GM12874 (cell line): ENCODE data around the gene MUC3A.

Source experiments
- TF ChIP-seq, protein P1 (sequence below): IDR thresholded peaks from 2 replicates; pipeline ENCODE4 v1.5.1; 2011; ENCODE audit warnings: low read depth, mild to moderate bottlenecking, control low read depth, low read length, moderate library complexity; ENCODE audit not compliant: insufficient read depth

Gene MUC3A

DNA sequence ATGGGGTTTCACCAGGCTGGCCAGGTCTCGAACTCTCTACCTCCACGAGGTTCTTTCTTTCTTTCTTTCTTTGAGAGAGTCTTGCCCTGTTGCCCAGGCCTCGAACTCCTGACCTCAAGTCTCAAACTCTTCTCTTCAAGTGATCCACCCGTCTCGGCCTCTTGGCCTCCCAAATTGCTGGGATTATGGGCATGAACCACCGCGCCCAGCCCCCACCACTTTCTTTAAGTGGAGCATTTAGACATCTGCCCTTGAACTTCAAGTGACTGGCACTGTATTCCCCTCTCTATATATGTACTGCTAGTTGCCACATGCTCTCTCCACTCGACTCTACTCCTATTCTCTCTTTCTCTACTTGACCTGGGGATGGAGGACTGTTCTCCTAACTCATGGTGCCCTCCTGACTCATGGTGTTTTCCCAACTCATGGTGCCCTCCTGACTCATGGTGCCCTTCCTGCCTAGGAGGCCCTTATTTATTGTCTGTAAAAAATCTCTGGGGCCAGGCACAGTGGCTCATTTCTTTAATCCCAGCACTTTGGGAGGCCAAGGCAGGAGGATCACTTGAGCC lies 34.4 kb upstream of the MUC3A start:
- TF ChIP-seq, protein P1, sequence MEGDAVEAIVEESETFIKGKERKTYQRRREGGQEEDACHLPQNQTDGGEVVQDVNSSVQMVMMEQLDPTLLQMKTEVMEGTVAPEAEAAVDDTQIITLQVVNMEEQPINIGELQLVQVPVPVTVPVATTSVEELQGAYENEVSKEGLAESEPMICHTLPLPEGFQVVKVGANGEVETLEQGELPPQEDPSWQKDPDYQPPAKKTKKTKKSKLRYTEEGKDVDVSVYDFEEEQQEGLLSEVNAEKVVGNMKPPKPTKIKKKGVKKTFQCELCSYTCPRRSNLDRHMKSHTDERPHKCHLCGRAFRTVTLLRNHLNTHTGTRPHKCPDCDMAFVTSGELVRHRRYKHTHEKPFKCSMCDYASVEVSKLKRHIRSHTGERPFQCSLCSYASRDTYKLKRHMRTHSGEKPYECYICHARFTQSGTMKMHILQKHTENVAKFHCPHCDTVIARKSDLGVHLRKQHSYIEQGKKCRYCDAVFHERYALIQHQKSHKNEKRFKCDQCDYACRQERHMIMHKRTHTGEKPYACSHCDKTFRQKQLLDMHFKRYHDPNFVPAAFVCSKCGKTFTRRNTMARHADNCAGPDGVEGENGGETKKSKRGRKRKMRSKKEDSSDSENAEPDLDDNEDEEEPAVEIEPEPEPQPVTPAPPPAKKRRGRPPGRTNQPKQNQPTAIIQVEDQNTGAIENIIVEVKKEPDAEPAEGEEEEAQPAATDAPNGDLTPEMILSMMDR, result no peak

DNA sequence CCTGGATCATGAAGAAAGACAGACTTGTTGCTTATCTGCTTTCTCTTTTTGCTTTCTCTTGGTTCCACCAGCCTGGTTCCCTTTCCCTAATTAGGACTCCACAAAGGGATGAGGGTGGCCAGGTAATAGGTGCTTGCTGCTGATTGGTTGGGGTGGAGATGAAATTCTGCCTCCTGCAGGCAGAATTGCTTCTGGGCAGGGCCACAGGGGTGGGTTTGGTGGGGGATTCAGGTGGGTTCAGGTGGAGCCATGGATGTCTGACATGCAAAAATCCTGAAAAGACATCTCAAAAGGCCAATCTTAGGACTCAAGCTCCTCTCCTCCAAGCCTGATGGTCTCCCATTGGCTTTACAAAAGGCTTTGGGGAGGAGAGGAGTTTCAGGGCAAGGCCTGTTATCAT lies 28.3 kb upstream of the MUC3A start:
- TF ChIP-seq, protein P1, result no peak

DNA sequence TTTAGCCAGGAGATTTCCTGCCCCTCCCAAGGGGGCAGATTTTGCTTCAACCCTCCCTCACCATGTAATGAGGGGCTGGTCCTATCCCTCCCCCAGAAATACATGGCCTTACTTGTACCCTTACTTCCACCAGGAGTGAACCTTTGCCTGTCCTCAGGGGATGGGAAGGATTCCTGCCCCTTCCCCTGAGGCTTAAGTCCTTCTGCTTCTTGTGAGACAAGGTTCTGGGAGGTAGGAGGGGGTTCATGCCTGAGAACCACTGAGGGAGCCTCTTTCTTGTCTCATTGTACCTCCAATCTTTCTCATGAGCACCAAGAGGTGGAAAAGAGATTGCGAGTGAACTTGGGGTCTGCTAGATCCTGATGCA lies 19.5 kb upstream of the MUC3A start:
- TF ChIP-seq, protein P1, result no peak

DNA sequence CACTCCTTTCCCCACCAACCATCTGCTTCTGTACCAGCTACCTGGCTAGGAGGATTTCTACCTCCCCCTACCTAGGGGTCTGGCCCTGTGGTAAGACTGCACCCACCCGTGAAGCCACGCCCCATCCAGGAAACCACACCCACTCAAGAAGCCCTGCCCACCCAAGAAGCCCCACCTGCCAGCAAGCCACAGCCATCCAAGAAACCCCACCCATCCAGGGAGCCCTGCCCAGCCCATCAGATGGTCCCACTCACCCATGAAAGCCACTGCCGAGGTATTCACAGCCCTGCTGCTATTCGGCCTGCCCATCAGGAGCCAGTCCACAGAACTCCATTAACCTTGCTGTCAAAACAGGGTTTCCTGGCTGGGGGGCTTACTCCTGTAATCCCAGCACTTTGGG lies 15.6 kb upstream of the MUC3A start:
- TF ChIP-seq, protein P1, result no peak

DNA sequence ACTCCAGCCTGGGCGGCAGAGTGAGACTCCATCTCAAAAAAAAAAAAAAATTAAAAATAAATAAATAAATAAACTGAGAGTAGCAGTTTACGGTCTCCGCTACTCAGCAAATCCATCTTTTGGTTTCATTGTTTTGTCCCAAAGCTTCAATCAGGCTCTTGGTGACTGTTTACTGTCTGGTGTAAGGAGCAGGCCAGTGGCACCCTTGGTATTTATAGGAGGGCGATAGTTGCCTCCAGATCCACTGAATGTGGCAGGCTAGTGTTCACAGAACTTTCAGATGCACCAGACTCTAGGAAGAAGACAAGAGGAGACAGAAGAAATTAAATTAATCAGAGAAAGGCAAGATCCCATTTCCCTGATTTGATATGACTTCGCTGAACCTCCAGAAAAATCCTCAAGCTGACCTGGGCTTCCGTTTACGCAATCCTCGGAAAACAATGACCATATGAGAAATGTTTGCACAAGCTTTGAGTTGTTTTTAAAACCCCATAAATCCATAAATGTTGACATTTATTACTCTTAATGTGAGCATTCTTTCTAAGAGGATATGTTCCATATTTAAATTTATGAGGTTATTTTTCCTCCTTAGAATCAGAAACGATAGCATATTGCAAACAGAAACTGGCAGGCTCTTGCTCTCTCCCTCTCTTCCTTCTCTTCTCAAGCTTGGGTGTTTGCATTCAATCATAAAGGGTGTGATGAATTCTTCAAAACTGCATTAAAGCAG lies 7.1 kb upstream of the MUC3A start:
- TF ChIP-seq, protein P1, result no peak

DNA sequence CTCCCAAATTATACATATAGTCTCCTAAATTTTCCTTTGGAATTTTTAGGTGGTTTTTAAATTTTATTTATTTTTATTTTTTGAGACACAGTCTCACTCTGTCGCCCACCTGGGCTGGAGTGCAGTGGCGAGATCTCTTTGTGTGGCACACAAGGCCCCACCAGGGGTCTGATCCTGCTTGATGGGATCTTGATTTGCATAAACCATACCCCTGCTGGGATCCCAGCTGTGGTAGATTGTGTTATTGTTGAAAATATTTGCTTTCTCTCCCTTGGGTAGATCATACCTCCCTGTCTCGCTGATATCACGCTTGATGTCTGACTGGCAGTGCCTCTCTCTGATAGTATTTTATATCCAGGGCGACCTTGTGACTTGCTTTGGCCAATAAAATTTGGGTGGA lies 5.6 kb upstream of the MUC3A start:
- TF ChIP-seq, protein P1, result no peak

DNA sequence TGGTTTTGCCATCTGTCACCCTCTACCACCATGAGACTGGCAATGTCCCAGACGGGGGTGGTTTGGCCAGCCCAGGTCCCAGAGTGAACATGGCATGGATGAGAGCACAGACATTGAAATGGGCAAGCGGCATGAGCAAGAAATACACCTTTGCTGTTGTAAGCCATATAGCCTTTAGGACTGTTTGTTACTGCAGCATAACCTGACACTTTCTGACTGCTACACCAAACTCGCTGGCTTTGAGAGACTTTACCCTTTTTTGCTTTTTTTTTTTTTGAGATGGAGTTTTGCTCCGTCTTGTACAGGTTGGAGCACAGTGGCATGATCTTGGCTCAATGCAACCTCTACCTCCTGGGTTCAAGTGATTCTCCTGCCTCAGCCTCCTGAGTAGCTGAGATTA lies 5.2 kb upstream of the MUC3A start:
- TF ChIP-seq, protein P1, result no peak

DNA sequence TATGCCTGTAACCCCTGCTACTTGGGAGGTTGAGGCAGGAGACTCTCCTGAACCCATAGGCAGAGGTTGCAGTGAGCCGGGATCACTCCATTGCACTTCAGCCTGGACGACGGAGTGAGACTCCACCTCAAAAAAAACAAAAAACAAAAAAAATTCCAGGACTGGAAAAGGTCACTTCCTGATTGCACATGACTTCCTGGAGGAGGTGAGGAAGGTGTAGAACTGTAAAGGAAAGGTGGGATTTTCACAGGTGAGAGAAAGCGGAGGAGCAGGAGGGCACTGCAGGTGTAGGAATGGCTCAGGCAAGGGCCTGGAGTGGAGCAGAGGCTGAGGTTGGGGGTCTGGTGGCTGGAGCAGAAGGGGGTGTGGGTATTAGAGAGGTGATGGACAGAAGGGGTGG lies 3.2 kb upstream of the MUC3A start:
- TF ChIP-seq, protein P1, result no peak
